ENCODE data around the gene PCGF1. TPM values are rescaled to one million over a fixed set of nuclear protein-coding genes. Genes with fewer than 3 reads are reported as not detected.
A peak's percentile ranks its signal among the peaks of the same experiment; 100 is the strongest.

PCGF1 gene
- total RNA-seq, 2 donors from 2014 or later, result 13.6 to 14.7 TPM

- TF ChIP-seq POLR2A (IDR thresholded peaks at IDR 0.05) (no peak), CTCF (IDR thresholded peaks at IDR 0.05) (no peak), POLR2AphosphoS5 (IDR thresholded peaks at IDR 0.05) (no peak)
- no peak for DNase-seq (ENCODE audit: low spot score)
- Histone ChIP-seq H3K9me3 (no peaks in the 10 kb centered on the region), H3K27ac (peak overlapping the region; percentile 78 to 99), H3K4me1 (replicated peaks) (peaks cover 10% of the 10 kb centered on the region), H3K4me3 (peak overlapping the region; percentile 67 to 73), H3K27me3 (replicated peaks; ENCODE audit: insufficient read depth) (no peaks in the 10 kb centered on the region), H3K36me3 (peaks cover 0 to 5% of the 10 kb centered on the region in 2 donors)
- WGBS, result 6% methylated on average over 10 of the region's 10 CpGs
- intact Hi-C loops (cut with DNase I), result no loop called here
Measured at GRCh38 chr2:74458938-74459363, 48.5 kb downstream of the PCGF1 start.

- TF ChIP-seq CTCF (IDR thresholded peaks at IDR 0.05) (no peak), POLR2AphosphoS5 (IDR thresholded peaks at IDR 0.05) (peak; percentile 99), POLR2A (IDR thresholded peaks at IDR 0.05) (peak; percentile 22)
- DNase-seq (ENCODE audit: low spot score), result peak; percentile 100
Measured at GRCh38 chr2:74458132-74458937, 49.2 kb downstream of the PCGF1 start, which contains the start of gene WBP1. TSS of gene WBP1 (plus strand) at chr2:74458438. CDS start at chr2:74458603, 165 bp downstream.

GRCh38 chr2:74457549-74458131 is 49.9 kb downstream of the PCGF1 start:
- Histone ChIP-seq H3K4me1 (replicated peaks) (peaks cover 10% of the 10 kb centered on the region), H3K27ac (peak overlapping the region; percentile 99), H3K4me3 (peak overlapping the region; percentile 67 to 73), H3K36me3 (peaks cover 0 to 3% of the 10 kb centered on the region in 2 donors), H3K9me3 (no peaks in the 10 kb centered on the region), H3K27me3 (replicated peaks; ENCODE audit: insufficient read depth) (no peaks in the 10 kb centered on the region)
- TF ChIP-seq POLR2AphosphoS5 (IDR thresholded peaks at IDR 0.05) (no peak), POLR2A (IDR thresholded peaks at IDR 0.05) (peak; percentile 95)
- under 1% methylated on average over 46 of the region's 46 CpGs for WGBS
- intact Hi-C loops (cut with DNase I), result no loop called here
- peak; percentile 69 for DNase-seq (ENCODE audit: low spot score)

More at GRCh38 chr2:74458132-74458937, 49.2 kb downstream of the PCGF1 start, which contains the start of gene WBP1:
- H3K36me3 ChIP-seq, result peaks cover 0 to 5% of the 10 kb centered on the region in 2 donors
- WGBS, result under 1% methylated on average over 38 of the region's 38 CpGs
- H3K4me1 ChIP-seq (replicated peaks), result peaks cover 10% of the 10 kb centered on the region
- intact Hi-C loops (cut with DNase I), result no loop called here
- peak within 1 kb of the TSS; percentile 99 for H3K27ac ChIP-seq
- H3K27me3 ChIP-seq (replicated peaks; ENCODE audit: insufficient read depth), result no peaks in the 10 kb centered on the region
- H3K9me3 ChIP-seq, result no peaks in the 10 kb centered on the region
- H3K4me3 ChIP-seq, result peak within 1 kb of the TSS; percentile 67 to 73

GRCh38 chr2:74457129-74457548 is 50.4 kb downstream of the PCGF1 start:
- no peaks in the 10 kb centered on the region for H3K27me3 ChIP-seq (replicated peaks; ENCODE audit: insufficient read depth)
- intact Hi-C loops (cut with DNase I), result no loop called here
- TF ChIP-seq CTCF (IDR thresholded peaks at IDR 0.05), result no peak
- no peak for TF ChIP-seq POLR2A (IDR thresholded peaks at IDR 0.05)
- TF ChIP-seq POLR2AphosphoS5 (IDR thresholded peaks at IDR 0.05), result no peak
- H3K36me3 ChIP-seq, result no peaks in the 10 kb centered on the region
- H3K27ac ChIP-seq, result peak overlapping the region; percentile 99
- H3K4me1 ChIP-seq (replicated peaks), result peaks cover 10% of the 10 kb centered on the region
- no peak for DNase-seq (ENCODE audit: low spot score)
- no peaks in the 10 kb centered on the region for H3K9me3 ChIP-seq
- WGBS, result 1% methylated on average over 27 of the region's 27 CpGs
- H3K4me3 ChIP-seq, result peak overlapping the region; percentile 67 to 73

Other genes with a start within 250 kb of the PCGF1 start
- 10 to 100 TPM in 1 of 2 donors, 1 to 10 TPM in 1; 6.2 to 65.9 TPM for gene SLC4A5, start 164.3 kb downstream of the PCGF1 start, total RNA-seq
- gene DCTN1, start 127.4 kb downstream of the PCGF1 start, total RNA-seq, result 100 to 1,000 TPM in 1 of 2 donors, 10 to 100 TPM in 1; 93.9 to 294 TPM
- 1 to 10 TPM; 6.1 to 6.8 TPM for gene C2orf81, start 86.1 kb downstream of the PCGF1 start, total RNA-seq
- gene WDR54, start 86.0 kb downstream of the PCGF1 start, total RNA-seq, result 10 to 100 TPM; 11.4 to 19.4 TPM
- 10 to 100 TPM; 24.5 to 26.0 TPM for gene RTKN, start 65.8 kb downstream of the PCGF1 start, total RNA-seq
- gene INO80B, start 52.6 kb downstream of the PCGF1 start, total RNA-seq, result 10 to 100 TPM; 28.3 to 46.7 TPM
- gene WBP1, start 49.3 kb downstream of the PCGF1 start, total RNA-seq, result 100 to 1,000 TPM in 1 of 2 donors, 10 to 100 TPM in 1; 73.3 to 158 TPM
- 10 to 100 TPM; 57.1 to 68.3 TPM for gene MOGS, start 42.3 kb downstream of the PCGF1 start, total RNA-seq
- 10 to 100 TPM; 28.2 to 63.3 TPM for gene MRPL53, start 35.0 kb downstream of the PCGF1 start, total RNA-seq
- 10 to 100 TPM; 28.0 to 28.3 TPM for gene CCDC142, start 24.7 kb downstream of the PCGF1 start, total RNA-seq
- gene TTC31, start 24.6 kb downstream of the PCGF1 start, total RNA-seq, result 10 to 100 TPM; 24.0 to 27.6 TPM
- gene LBX2, start 8.1 kb downstream of the PCGF1 start, total RNA-seq, result 1 to 10 TPM in 1 of 2 donors, not detected in 1; 1.2 TPM
- under 1 TPM in 1 of 2 donors, not detected in 1; 0.97 TPM for gene TLX2, start 6.8 kb upstream of the PCGF1 start, total RNA-seq
- not detected for gene DQX1, start 18.5 kb upstream of the PCGF1 start, total RNA-seq
- gene AUP1, start 22.0 kb upstream of the PCGF1 start, total RNA-seq, result 100 to 1,000 TPM; 101 to 124 TPM
- 10 to 100 TPM; 19.1 to 37.9 TPM for gene HTRA2, start 22.2 kb upstream of the PCGF1 start, total RNA-seq
- gene LOXL3, start 46.2 kb upstream of the PCGF1 start, total RNA-seq, result 10 to 100 TPM in 1 of 2 donors, 1 to 10 TPM in 1; 1.3 to 10.7 TPM
- gene DOK1, start 47.0 kb upstream of the PCGF1 start, total RNA-seq, result 10 to 100 TPM in 1 of 2 donors, 1 to 10 TPM in 1; 4.5 to 18.9 TPM
- gene M1AP, start 140.6 kb upstream of the PCGF1 start, total RNA-seq, result 10 to 100 TPM in 1 of 2 donors, under 1 TPM in 1; 0.18 to 10.9 TPM
- gene SEMA4F, start 146.6 kb upstream of the PCGF1 start, total RNA-seq, result 10 to 100 TPM; 12.3 to 16.5 TPM